ENCODE results near the gene PREX1. TPM values are rescaled to one million over a fixed set of nuclear protein-coding genes. Genes with fewer than 3 reads are reported as not detected.

Gene PREX1
- total and polyA plus RNA-seq, 2 experiments from 2014 or later = 4.5 to 12.5 TPM

- H3K27me3 ChIP-seq = no peaks in the 10 kb centered on the region
- TF ChIP-seq CTCF (IDR thresholded peaks at IDR 0.05; ENCODE audit: low read depth, low read length) = no peak
- H3K4me3 ChIP-seq = no peak overlapping the region
- H3K36me3 ChIP-seq = no peaks in the 10 kb centered on the region
- no peaks in the 10 kb centered on the region for H3K9me3 ChIP-seq (ENCODE audit: low read depth)
- peaks cover 21% of the 10 kb centered on the region for H3K4me1 ChIP-seq (ENCODE audit: low read depth)
- H3K27ac ChIP-seq = no peak overlapping the region
- DNase-seq (ENCODE audit: low read depth in 1 of 2, low spot score in 1 of 2) = no peak
Observed at GRCh38 chr20:48803176-48804053, 24.4 kb downstream of the PREX1 start.

GRCh38 chr20:48802647-48803046, 25.2 kb downstream of the PREX1 start:
- no peak for DNase-seq (ENCODE audit: low read depth in 1 of 2, low spot score in 1 of 2)
- H3K4me1 ChIP-seq (ENCODE audit: low read depth) = peaks cover 25% of the 10 kb centered on the region

DNA sequence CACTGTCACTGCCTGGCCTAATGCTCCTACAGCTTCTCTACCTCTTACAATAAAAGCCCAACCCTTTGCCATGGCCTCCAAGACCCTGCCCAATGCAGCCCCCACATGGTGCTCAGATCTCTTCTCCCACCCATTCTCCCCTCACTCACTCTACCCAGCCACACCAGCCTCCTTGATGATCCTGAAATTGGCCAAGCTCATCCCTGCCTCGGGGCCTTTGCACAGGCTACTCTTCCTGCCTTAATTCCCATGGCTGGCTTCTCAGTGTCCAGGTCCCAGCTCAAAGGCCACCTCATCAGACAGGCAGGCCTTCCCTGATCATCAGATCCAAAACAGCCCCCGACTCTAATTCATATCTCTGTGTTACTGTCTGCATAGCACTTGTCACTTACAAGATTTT, 25.6 kb downstream of the PREX1 start:
- Histone ChIP-seq H3K4me3 (no peak overlapping the region), H3K36me3 (no peaks in the 10 kb centered on the region), H3K9me3 (ENCODE audit: low read depth) (no peaks in the 10 kb centered on the region), H3K27me3 (no peaks in the 10 kb centered on the region), H3K27ac (no peak overlapping the region), H3K4me1 (ENCODE audit: low read depth) (peaks cover 25% of the 10 kb centered on the region)
- DNase-seq (ENCODE audit: low read depth in 1 of 2, low spot score in 1 of 2) = no peak
- TF ChIP-seq CTCF (IDR thresholded peaks at IDR 0.05; ENCODE audit: low read depth, low read length) = no peak

More at GRCh38 chr20:48802647-48803046, 25.2 kb downstream of the PREX1 start:
- Histone ChIP-seq H3K36me3 (no peaks in the 10 kb centered on the region), H3K27me3 (no peaks in the 10 kb centered on the region), H3K9me3 (ENCODE audit: low read depth) (no peaks in the 10 kb centered on the region), H3K4me3 (no peak overlapping the region), H3K27ac (no peak overlapping the region)
- TF ChIP-seq CTCF (IDR thresholded peaks at IDR 0.05; ENCODE audit: low read depth, low read length) = no peak

DNA sequence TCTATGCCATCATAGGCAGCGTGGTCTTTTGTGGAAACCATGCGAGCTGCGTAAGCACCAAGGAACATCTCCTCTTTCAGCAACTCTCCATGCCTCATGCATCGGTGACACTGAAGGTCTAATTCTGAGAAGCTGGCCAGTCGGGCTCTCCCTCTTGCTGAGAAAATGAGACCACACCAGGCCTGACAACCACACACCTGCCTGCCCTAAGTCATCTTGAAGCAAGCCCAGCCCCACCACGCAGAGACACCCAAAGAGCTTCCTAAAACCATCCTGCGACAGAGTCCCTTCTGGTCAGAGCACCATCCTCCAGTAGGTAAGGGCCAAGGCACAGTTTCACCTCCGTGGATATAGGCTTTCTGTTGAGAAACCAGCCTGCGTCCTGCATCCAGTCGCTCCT, 26.6 kb downstream of the PREX1 start:
- DNase-seq (ENCODE audit: low read depth in 1 of 2, low spot score in 1 of 2) = no peak
- Histone ChIP-seq H3K4me3 (no peak overlapping the region), H3K4me1 (ENCODE audit: low read depth) (peaks cover 25% of the 10 kb centered on the region), H3K9me3 (ENCODE audit: low read depth) (no peaks in the 10 kb centered on the region), H3K27ac (no peak overlapping the region), H3K36me3 (no peaks in the 10 kb centered on the region), H3K27me3 (no peaks in the 10 kb centered on the region)
- TF ChIP-seq CTCF (IDR thresholded peaks at IDR 0.05; ENCODE audit: low read depth, low read length) = no peak

DNA sequence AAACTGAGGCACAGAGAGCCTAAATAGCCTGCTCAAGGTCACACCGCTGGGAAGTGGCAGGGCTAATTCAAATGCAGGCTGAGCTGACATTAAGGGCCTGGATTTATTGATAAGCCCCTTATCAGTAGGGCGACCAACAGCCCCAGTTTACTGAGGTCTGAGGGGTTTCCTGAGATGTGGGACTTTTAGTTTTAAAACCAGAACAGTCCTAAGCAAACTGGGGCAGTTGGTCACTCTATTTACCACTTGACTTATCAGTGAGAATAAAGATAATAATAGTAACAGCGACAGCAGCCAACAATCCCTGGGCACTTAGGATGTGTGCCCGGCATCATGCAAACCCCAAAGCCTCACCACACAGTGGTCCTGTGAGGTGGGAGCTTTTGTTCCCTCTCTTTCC, 27.6 kb downstream of the PREX1 start:
- Histone ChIP-seq H3K36me3 (no peaks in the 10 kb centered on the region), H3K4me1 (ENCODE audit: low read depth) (peaks cover 25% of the 10 kb centered on the region), H3K27ac (peak overlapping the region; percentile 1), H3K4me3 (no peak overlapping the region), H3K27me3 (no peaks in the 10 kb centered on the region), H3K9me3 (ENCODE audit: low read depth) (no peaks in the 10 kb centered on the region)
- no peak for TF ChIP-seq CTCF (IDR thresholded peaks at IDR 0.05; ENCODE audit: low read depth, low read length)
- DNase-seq (ENCODE audit: low read depth in 1 of 2, low spot score in 1 of 2) = no peak

Measured in cardiac muscle cell (in vitro differentiated cells and primary cell).